HG03565 (cell line): Measurements from ENCODE around the gene SMAD7.

Experiments
- ATAC-seq: cut with Tn5 transposase; IDR thresholded peaks from one replicate; pipeline ENCODE4 v1.9.1; 2021; ENCODE audit warnings: mild to moderate bottlenecking, moderate library complexity; ENCODE audit not compliant: unreplicated experiment

The SMAD7 gene, protein sequence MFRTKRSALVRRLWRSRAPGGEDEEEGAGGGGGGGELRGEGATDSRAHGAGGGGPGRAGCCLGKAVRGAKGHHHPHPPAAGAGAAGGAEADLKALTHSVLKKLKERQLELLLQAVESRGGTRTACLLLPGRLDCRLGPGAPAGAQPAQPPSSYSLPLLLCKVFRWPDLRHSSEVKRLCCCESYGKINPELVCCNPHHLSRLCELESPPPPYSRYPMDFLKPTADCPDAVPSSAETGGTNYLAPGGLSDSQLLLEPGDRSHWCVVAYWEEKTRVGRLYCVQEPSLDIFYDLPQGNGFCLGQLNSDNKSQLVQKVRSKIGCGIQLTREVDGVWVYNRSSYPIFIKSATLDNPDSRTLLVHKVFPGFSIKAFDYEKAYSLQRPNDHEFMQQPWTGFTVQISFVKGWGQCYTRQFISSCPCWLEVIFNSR

DNA sequence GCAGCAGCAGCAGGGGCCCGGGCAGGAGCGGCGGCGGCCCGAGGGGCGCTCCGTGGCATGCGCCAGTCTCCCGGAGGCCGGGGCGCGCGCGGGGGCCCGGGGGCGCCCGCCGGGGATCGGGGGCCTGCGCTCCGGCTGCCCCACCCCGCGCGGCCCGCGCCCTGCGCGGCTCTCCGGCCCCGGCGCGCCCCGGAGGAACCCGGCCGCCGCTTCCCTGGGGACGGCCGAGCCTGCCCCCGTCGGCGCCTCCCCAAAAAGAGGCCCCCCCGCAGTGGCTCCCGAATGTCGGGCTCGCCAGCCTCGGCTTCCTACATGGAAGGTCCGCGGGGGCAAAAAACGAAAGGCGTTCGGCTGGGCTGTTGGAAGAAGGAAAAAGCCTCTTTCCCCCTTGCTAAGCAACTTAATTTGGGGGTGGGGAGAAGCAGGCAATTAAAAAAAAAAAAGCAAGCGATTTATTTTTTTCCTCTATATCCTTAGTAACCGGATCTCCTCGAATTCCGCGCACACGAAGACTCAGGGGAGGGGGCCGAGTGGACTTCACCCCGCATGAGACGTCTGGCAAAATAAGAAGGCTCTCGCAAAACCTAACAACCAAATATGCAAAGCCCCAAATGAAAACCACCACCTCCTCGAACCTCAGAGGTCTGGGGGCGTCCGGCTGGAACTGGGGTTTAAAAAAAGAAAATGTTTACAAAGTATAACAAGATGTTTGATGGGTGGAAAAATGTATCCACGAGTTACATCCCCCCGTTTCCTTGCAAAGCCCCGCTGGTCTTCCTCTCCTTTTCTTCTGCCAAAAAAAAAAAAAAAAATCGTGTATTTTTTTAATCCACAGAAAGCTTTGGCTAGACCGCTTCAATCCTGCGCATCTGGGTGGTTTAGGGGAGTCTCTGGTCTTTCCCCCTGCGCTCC is at the start of gene SMAD7:
Gene SMAD7 (minus strand): TSS at position 430 of the 912 bp plus-strand sequence. CDS start 541 bp downstream, outside the sequence.
- no peak for ATAC-seq

DNA sequence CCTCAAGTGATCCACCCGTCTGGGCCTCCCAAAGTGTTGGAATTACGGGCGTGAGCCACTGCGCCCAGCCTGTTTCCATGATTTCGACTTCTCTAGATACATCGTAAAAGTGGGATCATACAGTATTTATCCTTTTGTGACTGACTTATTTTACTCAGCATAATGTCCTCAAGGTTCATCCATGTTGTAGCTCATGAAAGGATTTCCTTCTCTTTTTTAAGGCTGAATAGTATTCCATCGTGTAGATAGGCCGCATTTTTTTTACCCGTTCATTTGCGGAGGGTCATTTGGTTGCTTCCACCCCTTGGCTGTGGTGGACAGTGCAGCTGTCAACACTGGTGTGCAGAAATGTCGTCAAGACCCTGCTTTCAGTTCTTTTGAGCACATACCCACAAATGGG is 48.8 kb upstream of the SMAD7 start:
- no peak for ATAC-seq

DNA sequence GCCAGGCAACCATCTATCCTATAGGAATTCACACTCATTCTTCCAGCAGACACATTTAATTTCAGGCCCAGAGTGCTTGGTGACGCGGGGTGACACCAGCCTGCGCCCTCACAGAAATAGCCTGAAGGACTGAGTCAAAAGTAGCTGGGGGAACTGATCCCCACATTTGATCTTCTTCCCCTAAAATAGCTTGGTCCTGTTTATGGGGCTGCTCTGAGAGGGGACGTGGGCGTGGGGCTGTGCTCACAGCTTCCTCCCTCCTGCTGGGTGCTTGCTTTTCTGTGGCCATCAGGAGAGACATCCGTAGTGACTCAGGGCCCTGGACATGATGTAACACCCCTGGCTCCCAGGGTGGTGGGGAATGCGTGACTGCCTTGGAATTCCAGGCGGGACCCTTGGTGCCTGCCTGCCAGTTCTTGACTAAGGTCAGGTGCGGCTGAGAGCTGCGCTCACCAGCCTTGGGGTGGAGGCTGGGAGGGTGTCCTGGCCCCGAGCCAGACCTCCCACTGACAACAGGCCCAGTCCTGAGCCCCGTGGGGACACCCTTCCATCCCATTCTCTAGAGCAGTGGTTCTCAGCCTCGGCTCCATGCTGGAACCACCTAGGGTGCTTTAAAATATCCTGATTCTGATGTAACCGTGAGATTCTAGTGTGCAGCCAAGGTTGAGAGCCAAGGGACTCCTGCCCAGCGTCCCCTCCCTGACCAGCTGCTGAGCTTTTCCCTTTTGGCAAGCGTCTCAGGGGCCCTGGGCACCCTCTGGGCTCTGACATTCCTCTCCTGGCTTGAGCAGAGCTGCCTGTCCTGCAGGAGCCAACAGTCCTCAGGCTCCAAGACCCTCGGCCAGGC is 47.4 kb upstream of the SMAD7 start:
- ATAC-seq, result no peak

DNA sequence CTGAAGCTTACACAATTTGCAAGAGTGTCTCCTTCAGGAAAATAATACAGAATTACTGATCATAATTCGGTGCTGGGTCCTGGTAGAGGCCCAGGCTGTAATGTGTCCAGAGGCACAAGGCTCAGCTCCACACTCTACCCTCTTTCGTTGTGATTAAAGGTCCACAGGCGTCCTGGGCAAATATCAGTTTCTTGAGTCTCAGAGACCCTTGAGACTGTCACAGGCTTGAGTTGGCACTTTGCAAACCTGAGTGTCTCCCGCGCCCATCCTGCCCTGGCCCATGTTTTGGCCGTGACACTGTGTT is 46.9 kb upstream of the SMAD7 start:
- no peak for ATAC-seq

DNA sequence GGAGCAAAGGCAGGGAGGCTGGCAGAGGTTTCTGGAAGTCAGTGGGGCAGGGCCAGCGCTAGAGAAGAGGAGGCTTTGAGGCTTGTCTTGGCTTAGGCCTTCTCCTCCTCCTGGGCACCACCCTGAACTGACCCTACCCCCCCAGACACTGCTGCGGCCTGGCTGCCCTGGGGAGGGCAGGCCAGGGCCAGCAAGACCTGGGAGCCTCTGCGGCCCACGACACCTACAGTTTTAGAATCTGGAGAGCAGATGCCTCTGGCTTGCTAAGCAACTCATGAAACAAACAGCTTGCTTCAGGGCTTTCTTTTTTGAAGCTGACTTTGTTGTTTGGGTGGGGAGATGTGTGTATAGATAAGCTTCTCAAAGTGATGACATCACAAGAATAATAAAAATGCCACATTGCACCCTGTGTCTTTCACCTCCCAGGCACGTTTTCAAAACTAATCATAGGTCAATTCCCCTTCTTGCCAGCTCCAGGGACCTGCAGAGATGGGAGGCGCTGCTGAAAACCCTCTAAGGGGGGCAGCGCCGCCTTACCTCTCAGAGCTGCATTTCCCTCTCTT is 46.2 kb upstream of the SMAD7 start:
- no peak for ATAC-seq

DNA sequence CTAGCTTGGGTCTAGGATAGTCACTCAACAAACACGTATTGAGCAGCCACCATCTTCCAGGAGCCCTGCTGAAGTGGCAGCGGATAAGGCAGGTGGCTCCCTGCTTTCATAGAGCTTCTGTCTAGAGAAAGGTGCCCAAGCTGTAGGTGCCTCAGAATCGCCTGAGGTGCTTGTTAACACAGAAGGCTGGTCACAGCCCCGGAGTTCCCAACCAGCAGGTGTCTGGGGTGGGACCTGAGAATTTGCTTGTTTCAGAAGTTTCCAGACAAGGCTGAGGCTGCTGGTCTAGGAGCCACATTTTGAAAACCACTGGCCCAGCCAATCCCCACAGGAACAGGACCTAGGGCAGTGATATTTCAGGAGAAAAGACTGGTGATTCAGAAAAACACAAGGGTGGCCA is 45.3 kb upstream of the SMAD7 start:
- ATAC-seq, result no peak

DNA sequence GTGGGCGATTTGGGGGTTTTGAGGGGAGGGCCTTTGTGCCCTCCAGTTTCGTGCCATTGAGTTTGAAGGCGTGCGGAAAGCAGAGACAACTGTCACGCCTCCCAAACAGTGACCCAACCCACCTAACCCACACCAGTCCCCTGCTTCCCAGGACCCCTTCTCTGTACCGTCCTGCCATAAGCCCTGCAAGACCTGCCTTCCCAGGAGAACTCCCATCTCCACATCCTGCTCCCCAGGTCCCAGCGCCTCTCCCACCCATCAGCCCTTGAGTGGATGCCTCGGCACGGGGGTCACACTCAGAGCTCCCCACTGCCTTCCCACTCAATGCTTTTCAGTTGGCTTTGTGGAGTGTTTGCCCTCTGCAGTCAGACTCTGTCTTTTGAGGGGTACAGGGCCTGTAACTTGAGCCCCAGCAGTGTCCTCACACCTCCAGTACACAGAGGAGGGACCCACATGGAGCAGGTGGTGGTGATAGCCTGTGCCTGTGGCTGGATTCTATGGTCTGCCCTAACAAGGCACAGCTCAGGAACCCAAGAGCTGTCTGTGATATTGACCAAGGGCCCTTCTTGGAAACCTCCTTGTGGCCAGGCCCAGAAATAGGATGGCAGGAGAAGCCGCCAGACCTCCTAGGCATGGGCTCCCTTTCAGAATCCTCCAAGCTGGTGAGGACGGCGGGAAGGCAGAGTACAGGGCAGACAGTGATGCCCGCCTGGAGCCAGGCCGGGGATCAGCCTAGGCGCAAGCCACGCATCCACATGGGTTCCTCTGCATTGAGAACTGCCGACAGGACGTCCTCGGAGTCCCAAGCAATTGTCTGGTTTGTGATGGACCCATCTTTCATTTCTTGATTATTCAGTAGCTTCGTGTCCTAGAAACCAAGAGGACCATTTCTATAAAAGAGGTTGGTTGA is 44.4 kb upstream of the SMAD7 start:
- no peak for ATAC-seq

DNA sequence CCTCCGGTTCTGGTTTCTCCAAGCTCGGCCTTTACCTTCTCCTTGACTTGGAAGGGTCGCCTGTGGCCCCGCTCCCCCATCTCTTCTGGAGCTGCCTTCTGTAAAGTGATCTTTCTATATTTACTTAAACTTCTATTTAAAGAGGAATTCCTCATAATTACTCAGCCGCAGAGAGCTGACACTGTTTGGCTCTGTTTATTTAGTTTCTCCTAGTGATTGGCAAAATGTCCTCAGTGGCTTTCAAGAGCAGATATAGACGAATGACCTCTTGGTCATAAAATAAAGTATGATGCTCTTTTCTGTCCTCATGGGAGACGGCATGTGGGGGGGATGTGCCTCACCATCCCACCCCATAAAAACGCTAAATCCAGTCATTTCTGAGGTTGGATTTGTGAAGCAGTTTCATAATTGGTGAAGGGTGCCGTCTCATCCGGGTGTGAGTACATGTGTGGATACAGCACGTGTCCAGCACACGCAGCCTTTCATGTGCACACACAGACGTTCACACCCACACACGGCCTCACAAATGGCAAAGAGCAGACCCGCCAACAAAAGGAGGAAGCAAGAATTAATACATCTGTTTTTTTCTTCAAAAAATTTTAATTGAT is 43.4 kb upstream of the SMAD7 start:
- ATAC-seq, result no peak

DNA sequence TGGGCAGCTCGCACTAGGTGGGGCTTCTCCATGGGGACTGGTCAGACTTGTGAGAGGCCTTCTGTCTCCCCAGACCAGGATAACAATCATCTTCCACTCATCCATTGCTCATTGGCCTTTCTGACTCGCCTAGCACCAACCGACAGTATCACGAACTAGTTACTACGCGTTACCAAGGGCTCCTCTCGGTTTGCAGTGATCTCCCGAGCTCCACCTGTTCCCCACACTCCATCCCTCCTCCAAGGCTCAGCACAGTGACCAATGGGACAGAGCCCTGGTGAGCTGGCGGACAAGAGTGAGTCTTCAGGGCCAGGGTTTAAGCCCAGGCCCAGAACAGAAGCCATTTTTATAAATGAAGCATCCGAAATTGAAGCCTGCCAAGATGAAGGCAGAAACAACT is 42.8 kb upstream of the SMAD7 start:
- ATAC-seq, result no peak

DNA sequence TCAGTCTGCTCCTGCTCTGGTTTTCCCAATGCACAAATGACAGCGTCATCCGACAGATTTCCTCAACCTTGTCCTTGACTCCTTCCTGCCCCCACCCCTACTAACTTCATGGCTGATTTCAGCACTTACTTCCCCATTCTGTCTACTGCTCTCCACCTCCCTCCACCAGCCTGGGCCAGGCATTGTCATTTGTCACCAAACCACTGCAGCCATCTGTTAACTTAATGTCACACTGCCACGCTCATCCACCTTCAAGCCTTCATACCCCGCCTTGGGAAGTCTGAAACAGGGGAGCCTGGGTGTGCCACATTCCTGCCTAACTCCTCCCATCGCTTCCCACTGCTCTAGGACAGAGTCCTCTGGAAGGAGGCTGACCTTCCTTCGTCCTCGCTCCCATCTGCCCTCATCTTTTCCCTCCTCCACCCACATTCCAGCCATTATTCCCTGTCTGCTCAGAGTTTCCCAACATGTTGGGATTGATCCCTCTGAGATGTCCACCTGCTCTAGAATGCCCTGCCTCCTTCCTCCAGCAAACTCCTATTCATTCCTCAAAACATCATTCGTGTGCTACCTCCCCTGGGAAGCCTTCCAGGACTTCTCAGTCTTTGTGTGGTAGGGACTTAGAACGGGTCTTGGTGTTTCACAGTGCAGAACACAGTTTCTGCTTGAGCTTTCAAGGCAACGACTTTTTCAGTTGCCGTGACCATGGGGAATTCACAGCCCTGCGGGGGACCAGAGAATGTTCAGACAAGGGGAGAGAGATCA is 42.2 kb upstream of the SMAD7 start:
- ATAC-seq, result no peak

DNA sequence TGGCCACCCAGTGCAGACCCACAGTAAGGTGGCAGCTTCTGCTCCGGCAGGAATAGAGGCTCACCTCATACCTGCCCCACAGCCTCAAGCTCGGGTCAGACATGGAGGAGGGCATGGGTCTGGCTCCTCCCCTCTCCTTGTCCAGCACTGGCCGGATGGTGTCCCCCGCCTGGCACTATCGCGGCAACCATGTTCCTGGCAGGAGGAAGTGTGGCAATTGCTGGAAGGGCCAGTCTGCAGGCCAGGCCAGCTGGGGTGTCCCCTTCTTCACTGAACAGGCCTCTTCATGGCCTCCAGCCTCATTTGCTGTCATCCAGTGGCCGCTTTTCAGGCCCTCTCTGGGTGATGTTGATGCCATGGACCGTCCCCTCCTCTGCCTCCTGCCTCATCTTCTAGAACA is 41.4 kb upstream of the SMAD7 start:
- ATAC-seq, result no peak

DNA sequence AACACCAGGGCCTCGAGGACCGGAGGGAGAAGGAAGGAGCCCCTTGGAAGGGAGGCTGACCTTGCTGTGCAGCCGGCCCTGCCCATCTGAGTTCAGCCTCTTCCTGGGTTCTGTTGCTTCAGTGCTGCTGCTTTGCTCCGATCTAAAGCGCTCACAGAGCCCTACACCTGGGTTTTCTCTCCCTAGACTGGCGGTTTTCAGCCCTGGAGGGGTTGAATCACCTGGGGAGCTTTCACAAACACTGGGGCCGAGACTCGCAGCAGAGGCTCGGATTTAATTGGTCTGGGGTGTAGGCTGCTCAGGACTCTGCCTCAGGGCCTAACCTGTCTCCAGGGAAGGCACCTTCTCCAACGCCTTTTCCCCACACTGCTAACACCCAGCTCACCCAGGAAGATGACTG is 40.9 kb upstream of the SMAD7 start:
- ATAC-seq, result no peak

DNA sequence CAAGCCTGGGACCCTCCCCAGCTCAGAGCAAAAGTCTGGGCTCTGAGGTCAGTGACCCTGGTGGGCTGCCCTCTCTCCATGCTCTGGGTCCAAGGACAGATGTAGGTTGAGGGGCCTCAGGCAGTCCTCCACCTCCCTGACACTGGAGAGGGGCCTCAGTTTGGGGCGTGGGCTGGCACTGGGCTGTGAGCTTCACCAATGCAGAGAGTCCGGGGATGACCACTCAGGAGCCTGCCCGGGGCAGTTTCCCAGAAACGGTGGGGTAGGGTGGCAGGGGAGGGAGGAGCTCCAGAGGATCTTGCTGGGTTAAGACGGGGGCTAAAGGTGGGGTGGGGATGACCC is 40.5 kb upstream of the SMAD7 start:
- ATAC-seq, result no peak

DNA sequence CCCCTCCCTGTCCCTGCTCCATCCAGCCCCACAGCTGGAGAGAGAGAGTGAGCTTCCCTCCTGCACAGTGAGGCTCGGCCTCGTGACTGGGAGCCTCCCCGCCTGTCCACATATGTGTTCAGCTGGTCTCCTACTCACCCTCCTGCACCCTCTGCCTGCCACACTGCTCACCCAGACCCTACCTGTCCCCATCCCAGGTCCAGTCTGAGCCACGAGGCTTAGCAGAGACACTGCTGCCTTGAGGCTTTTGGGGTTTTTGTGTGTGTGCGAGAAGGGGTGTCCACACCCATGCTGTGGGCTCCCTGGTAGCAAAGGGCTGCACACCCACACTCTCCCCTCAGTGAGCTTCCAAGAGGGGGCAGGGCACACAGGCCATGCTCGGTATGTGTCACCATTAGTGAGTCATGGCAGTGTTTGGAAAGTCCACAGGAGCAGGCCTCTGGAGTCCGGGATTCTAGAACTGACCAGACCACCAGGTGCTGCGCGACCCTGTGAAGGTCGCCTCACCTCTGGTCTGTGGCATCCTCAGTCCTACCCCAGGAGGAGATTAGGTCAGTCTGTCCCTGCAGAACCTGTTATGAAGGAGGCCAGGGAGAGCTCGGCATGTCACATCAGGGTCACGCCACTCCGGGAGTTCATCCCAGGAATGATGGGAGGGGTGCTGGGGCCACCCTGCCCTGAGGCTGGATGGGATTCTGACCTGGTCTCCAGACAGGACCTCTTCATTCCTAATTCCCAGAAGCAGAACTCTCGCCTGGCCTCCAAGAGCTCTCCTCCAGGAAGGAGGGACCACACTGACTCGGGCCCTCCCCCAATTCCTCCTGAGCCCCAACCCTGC is 39.9 kb upstream of the SMAD7 start:
- no peak for ATAC-seq

DNA sequence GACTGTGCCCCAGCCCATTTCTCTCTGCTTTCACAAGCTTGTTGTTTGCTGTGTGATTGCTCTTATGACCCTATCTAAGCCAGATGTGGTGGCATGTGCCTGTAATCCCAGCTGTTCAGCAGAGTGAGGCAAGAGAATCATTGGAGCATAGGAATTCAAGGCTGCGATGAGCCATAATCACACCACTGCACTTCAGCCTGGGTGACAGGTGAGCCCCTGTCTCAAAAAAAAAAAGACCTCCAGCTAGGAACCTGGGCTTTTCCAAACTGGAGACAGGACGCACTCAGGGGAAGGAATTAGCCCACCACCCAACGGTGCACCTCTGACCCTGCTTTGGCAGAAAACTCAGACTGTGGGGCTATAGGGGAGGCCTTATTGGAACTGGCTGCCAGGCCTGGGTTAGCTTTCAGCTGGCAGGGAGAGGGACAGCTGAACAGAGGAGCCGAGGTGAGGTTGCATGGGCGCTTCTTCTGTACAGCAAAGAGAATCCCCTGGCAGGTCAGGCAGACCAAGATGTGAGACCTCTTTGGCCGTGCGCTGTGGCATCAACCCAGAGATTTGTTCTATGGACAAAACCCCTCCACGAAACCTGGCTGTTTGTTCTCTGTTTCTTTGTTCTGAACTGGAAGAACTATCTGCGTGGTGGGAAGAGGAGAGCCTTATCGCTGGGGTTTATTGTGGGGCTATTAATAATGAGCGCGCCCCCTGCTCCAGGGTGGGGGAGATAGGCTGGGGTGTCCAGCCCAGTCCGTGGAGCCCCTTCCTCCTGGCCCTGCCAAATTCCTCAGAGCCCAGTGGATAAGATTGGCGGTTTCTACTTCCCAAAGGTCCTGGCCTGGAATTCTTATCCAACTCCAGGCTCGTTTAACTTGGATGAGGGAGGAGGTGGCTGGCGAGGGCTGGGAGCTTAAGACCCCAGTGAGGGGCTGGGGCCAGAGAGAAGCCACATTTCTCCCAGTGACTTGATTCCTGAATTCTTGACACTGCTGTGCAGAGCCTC is 38.8 kb upstream of the SMAD7 start:
- no peak for ATAC-seq

DNA sequence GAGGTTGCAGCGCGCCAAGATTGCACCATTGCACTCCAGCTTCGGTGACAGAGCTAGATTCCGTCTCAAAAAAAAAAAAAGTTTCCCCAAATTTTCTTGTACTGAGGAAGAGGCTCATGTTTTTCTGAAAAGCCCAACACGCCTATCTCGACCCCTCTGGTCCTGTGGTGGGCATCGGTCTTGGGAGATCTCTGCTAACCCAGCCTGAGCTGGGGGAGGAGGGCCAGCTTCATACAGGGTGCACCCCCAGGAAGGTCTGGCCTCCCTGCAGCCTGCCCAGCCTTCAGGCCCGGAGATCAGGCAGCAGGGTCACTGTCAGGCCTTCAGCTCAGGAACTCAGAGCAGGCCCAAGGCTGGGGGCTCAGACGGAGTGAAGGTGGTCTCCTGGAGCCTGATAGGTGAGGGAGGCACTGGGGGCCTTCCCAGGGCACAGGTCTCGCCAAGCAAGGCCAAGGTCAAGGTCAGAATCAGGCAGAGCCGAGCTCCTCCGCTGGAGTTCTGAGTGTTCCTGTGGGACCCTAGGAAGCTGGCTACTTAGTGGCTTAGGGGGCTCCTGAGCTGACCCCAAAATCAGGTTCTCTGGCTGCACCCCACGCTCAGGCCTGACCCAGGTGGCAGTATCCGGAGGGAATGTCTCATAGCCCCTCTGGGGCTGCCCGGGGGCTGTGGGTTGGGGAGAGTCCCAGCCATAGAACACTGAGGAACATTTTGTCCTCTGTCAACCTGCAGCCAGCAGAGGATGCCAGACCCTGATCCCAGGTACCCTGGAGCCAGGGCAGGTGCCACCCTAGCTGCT is 37.9 kb upstream of the SMAD7 start:
- no peak for ATAC-seq
